ENCODE measurements around the gene CTNNA2. TPM values are rescaled to one million over a fixed set of nuclear protein-coding genes. Genes with fewer than 3 reads are reported as not detected.

Gene CTNNA2
- total and polyA plus RNA-seq, 9 of the 15 experiments (the other 6 are each of a cell fraction or from before 2014, with no cell fraction given): 0.03 to 0.40 (median 0.15) TPM

GRCh38 chr2:79715338-79715737 lies 202.5 kb downstream of the CTNNA2 start (continued):
- TF ChIP-seq TSHZ1 (CRISPR knock-in tag; IDR thresholded peaks at IDR 0.05) (no peak), ZNF133 (CRISPR knock-in tag; IDR thresholded peaks at IDR 0.05) (no peak), POLR2B (IDR thresholded peaks at IDR 0.05; ENCODE audit: low read depth, partially characterized antibody) (no peak), BRD4 (IDR thresholded peaks at IDR 0.05) (no peak), UBTF (IDR thresholded peaks at IDR 0.05; ENCODE audit: borderline replicate concordance in 1 of 2, low read depth in 2 of 2, low read length in 2 of 2) (no peak), FIP1L1 (IDR thresholded peaks at IDR 0.05; ENCODE audit: low read depth, low read length, poor library complexity, severe bottlenecking) (no peak), THRA (IDR thresholded peaks at IDR 0.05) (no peak), FOXM1 (IDR thresholded peaks at IDR 0.05; ENCODE audit: low read depth) (no peak), FOXM1 (CRISPR knock-in tag; IDR thresholded peaks at IDR 0.05; ENCODE audit: low read depth) (no peak)

Data from K562 (cell line).